DMS53 treated with DMSO at 0.1 percent for 48 hours (cell line): Measurements from ENCODE around the gene RAB7B.

Experiments
- DNase-seq: peaks from one replicate; lab custom pipeline; 2025; ENCODE audit not compliant: unreplicated experiment; lab: John Stamatoyannopoulos, UW

The RAB7B gene

DNA sequence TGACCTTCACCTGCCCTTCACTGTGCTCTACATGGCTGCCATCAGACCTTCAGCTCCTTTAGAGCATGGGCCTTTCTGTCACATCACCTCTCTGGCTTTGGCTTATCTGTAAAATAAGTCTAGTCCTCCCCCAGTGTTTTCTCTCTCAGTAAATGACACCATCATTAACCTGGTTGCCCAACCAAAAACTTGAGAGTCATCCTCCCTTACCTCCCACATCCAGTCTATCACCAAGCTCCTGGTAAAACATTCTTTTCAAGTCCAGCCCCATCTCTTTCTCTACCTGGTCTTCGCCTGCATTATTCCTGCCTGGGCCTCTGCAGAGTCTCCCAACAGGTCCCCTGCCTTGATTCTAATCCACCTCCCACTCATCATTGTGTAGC is 73.0 kb downstream of the RAB7B start:
- DNase-seq, result no peak

DNA sequence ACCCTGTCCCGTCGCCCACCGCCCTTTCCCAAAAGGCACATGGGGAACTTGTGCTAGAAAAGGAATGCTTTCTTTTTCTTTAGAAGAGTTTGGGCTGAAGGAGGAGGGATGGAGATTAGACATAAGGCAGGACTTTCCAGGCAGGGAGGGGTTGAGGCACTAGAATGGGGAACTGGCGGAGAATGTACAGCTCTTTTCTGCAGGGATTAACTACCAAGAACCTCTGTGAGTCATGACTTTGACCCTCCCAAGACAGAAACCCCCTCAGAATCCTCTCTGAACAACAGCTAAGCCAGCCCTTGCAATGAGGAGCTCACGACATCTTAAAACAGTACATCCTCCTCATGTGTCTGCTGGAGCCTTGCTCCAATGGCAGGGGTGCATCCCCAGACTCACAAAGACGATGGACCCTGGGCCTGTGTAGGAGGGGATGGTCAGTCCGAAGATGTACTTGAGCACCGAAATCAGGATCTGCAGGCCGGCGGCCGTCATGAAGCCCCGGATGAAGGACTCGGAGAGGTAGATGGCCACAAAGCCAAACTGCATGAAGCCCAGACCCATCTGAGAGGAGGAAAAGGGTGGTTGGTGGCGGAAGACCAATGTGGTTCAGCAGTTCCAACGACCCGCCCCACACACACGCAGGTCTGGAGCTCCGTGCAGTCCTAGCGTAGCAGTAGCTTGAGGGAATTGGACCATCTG is 73.5 kb downstream of the RAB7B start:
- DNase-seq, result no peak

- DNase-seq, result no peak
Observed at GRCh38 chr1:205928317-205928716, 74.9 kb downstream of the RAB7B start.

DNA sequence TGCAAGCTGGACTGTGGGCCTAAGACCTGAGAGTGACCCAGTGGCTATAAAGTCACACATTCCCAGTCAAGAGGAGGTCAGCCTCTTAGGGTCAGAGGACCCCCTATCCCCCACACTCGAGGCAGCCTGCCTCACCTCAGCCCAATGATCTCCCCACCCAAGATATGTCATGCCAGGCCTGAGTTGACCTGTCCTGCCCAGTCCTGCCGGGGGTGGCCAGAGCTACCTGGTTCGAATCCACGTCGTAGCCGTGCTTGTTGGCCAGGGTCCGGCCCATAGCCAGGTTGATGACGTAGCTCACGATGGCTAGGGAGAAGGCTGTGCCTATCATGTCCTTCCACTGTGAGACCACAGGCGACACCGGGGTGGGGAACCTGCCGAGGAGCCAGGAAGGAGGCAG is 75.5 kb downstream of the RAB7B start:
- DNase-seq, result no peak

GRCh38 chr1:205927247-205927646 is 75.9 kb downstream of the RAB7B start:
- DNase-seq, result no peak
